H9 (cell line): ENCODE results near the gene ARHGAP29. TPM values are rescaled to one million over a fixed set of nuclear protein-coding genes. Genes with fewer than 3 reads are reported as not detected.

Experiments
- DNase-seq: peaks from one replicate; pipeline ENCODE4 v3.0.0-alpha.2; 2017
- H2AFZ ChIP-seq: one replicate; pipeline ENCODE4 v1.6.1; 2013; ENCODE audit warnings: mild to moderate bottlenecking, low read length, control low read depth, moderate library complexity
- H2AK5ac ChIP-seq: 2 replicates; pipeline ENCODE4 v1.6.1; 2013; ENCODE audit warnings: low read length, control low read depth, mixed read lengths; ENCODE audit not compliant: insufficient read length
- H2BK120ac ChIP-seq: one replicate; pipeline ENCODE4 v1.6.1; 2013; ENCODE audit warnings: low read depth, mild to moderate bottlenecking, low read length, control low read depth, inconsistent platforms; ENCODE audit not compliant: poor library complexity, severe bottlenecking
- H2BK12ac ChIP-seq: 2 replicates; pipeline ENCODE4 v1.6.1; 2013; ENCODE audit warnings: low read length, control low read depth, mixed read lengths, low read depth; ENCODE audit not compliant: insufficient read length
- H2BK15ac ChIP-seq: 2 replicates; pipeline ENCODE4 v1.6.1; 2013; ENCODE audit warnings: low read depth, low read length, control low read depth
- H2BK20ac ChIP-seq: one replicate; pipeline ENCODE4 v1.6.1; 2013; ENCODE audit warnings: low read depth, mild to moderate bottlenecking, low read length, control low read depth, inconsistent platforms; ENCODE audit not compliant: poor library complexity, severe bottlenecking
- H2BK5ac ChIP-seq: 2 replicates; pipeline ENCODE4 v1.6.1; 2013; ENCODE audit warnings: low read length, control low read depth, mixed read lengths; ENCODE audit not compliant: insufficient read length
- H3K14ac ChIP-seq: 2 replicates; pipeline ENCODE4 v1.6.1; 2013; ENCODE audit warnings: low read length, control low read depth; ENCODE audit not compliant: insufficient read depth
- H3K18ac ChIP-seq: 2 replicates; pipeline ENCODE4 v1.6.1; 2013; ENCODE audit warnings: low read depth, mild to moderate bottlenecking, mixed read lengths, low read length, control low read depth; ENCODE audit not compliant: insufficient read length
- H3K23ac ChIP-seq: 2 replicates; pipeline ENCODE4 v1.6.1; 2013; ENCODE audit warnings: low read length, control low read depth, mixed read lengths, low read depth; ENCODE audit not compliant: insufficient read length
- H3K23me2 ChIP-seq: 2 replicates; pipeline ENCODE4 v1.6.1; 2013; ENCODE audit warnings: low read depth, mild to moderate bottlenecking, mixed read lengths, low read length, control low read depth; ENCODE audit not compliant: insufficient read length, poor library complexity, severe bottlenecking
- H3K27ac ChIP-seq: 2 replicates; pipeline ENCODE4 v1.5.1; 2013; ENCODE audit warnings: low read length, control low read depth, mixed read lengths, low read depth; ENCODE audit not compliant: insufficient read length
- H3K27me3 ChIP-seq: 2 replicates; pipeline ENCODE4 v1.6.1; 2013; ENCODE audit warnings: low read length, control low read depth, inconsistent platforms; ENCODE audit not compliant: insufficient read depth
- H3K4ac ChIP-seq: 2 replicates; pipeline ENCODE4 v1.6.1; 2013; ENCODE audit warnings: low read depth, mild to moderate bottlenecking, control low read depth, inconsistent platforms, low read length, moderate library complexity
- H3K4me1 ChIP-seq: 2 replicates; pipeline ENCODE4 v1.6.1; 2013; ENCODE audit warnings: low read length, control low read depth, inconsistent platforms; ENCODE audit not compliant: insufficient read depth
- H3K4me2 ChIP-seq: 2 replicates; pipeline ENCODE4 v1.6.1; 2013; ENCODE audit warnings: low read length, control low read depth, mixed read lengths; ENCODE audit not compliant: insufficient read length, insufficient read depth
- H3K56ac ChIP-seq: 2 replicates; pipeline ENCODE4 v1.6.1; 2013; ENCODE audit warnings: low read depth, mild to moderate bottlenecking, mixed read lengths, low read length, control low read depth; ENCODE audit not compliant: insufficient read length
- H3K79me1 ChIP-seq: 2 replicates; pipeline ENCODE4 v1.6.1; 2013; ENCODE audit warnings: low read depth, mild to moderate bottlenecking, moderate library complexity, low read length, control low read depth, inconsistent platforms; ENCODE audit not compliant: insufficient read depth, poor library complexity, severe bottlenecking
- H3K79me2 ChIP-seq: 2 replicates; pipeline ENCODE4 v1.6.1; 2013; ENCODE audit warnings: low read length, control low read depth, inconsistent platforms; ENCODE audit not compliant: insufficient read depth
- H3K9ac ChIP-seq: 2 replicates; pipeline ENCODE4 v1.6.1; 2013; ENCODE audit warnings: low read length, control low read depth, mixed read lengths; ENCODE audit not compliant: insufficient read length; ENCODE audit errors: extremely low read depth
- H3K9me3 ChIP-seq: one replicate; pipeline ENCODE4 v1.6.1; 2013; ENCODE audit warnings: low read depth, low read length, inconsistent platforms; ENCODE audit not compliant: control insufficient read depth
- H3T11ph ChIP-seq: one replicate; pipeline ENCODE4 v1.6.1; 2013; ENCODE audit warnings: mild to moderate bottlenecking, low read length, control low read depth, inconsistent platforms
- H4K20me1 ChIP-seq: one replicate; pipeline ENCODE4 v1.6.1; 2013; ENCODE audit not compliant: control insufficient read depth, insufficient read length, insufficient read depth
- H4K5ac ChIP-seq: 2 replicates; pipeline ENCODE4 v1.6.1; 2013; ENCODE audit warnings: low read depth, mild to moderate bottlenecking, mixed read lengths, low read length, control low read depth; ENCODE audit not compliant: insufficient read length
- H4K8ac ChIP-seq: replicated peaks from 2 replicates; pipeline ENCODE4 v1.6.1; 2013; ENCODE audit warnings: low read length, control low read depth, mixed read lengths, low read depth; ENCODE audit not compliant: insufficient read length
- H4K91ac ChIP-seq: 2 replicates; pipeline ENCODE4 v1.6.1; 2013; ENCODE audit warnings: low read depth, mild to moderate bottlenecking, moderate library complexity, mixed read lengths, low read length, control low read depth; ENCODE audit not compliant: insufficient read length
- H3K27ac Mint-ChIP-seq, 3 experiments: 2 replicates in 2 of 3; 3 replicates in 1 of 3; pipeline ENCODE4 v1.8.0; 2020 to 2021; ENCODE audit warnings: mixed read lengths in 3 of 3, mild to moderate bottlenecking in 1 of 3, moderate library complexity in 1 of 3
- H3K27me3 Mint-ChIP-seq: 2 replicates; pipeline ENCODE4 v1.8.0; 2021; ENCODE audit warnings: low read depth, mild to moderate bottlenecking, moderate library complexity, mixed read lengths
- H3K36me3 Mint-ChIP-seq, 3 experiments: 2 replicates in 2 of 3; 3 replicates in 1 of 3; pipeline ENCODE4 v1.8.0; 2020 to 2021; ENCODE audit warnings: low read depth in 3 of 3, mixed read lengths in 3 of 3; ENCODE audit not compliant: insufficient read depth in 1 of 3
- H3K4me1 Mint-ChIP-seq, 2 experiments: 2 replicates each; pipeline ENCODE4 v1.8.0; 2020; ENCODE audit warnings: mixed read lengths in 2 of 2
- H3K4me3 Mint-ChIP-seq, 2 experiments: 2 replicates in 1 of 2; 3 replicates in 1 of 2; pipeline ENCODE4 v1.8.0; 2020 to 2021; ENCODE audit warnings: mild to moderate bottlenecking in 2 of 2, mixed read lengths in 2 of 2, moderate library complexity in 1 of 2
- H3K9me3 Mint-ChIP-seq, 2 experiments: 2 replicates in 1 of 2; 3 replicates in 1 of 2; pipeline ENCODE4 v1.8.0; 2020; ENCODE audit warnings: mild to moderate bottlenecking in 2 of 2, mixed read lengths in 2 of 2, moderate library complexity in 1 of 2
- CTCF ChIP-seq: fragments of 200-600 bp; sonication (generic); conservative IDR thresholded peaks from 3 replicates; pipeline ENCODE4 v1.8.0; 2021; ENCODE audit warnings: antibody characterized with exemption, mild to moderate bottlenecking
- WGBS: extraction: QIAGEN DNeasy Blood & Tissue Kit; methylation state at CpG from one replicate; pipeline ENCODE4 v1.1.7; 2013; ENCODE audit warnings: missing lambda C conversion rate, low lambda C conversion rate, mixed read lengths; ENCODE audit not compliant: insufficient read length; ENCODE audit errors: extremely low coverage; 5-methylcytosine and 5-hydroxymethylcytosine counted together
- total RNA-seq: library from RNA; stranded (reverse); gene quantifications from 2 replicates; pipeline ENCODE4 v1.2.1, GENCODE V29; 2021

Gene ARHGAP29
- total RNA-seq, 1 experiment from 2014 or later, result 1.3 TPM

DNA sequence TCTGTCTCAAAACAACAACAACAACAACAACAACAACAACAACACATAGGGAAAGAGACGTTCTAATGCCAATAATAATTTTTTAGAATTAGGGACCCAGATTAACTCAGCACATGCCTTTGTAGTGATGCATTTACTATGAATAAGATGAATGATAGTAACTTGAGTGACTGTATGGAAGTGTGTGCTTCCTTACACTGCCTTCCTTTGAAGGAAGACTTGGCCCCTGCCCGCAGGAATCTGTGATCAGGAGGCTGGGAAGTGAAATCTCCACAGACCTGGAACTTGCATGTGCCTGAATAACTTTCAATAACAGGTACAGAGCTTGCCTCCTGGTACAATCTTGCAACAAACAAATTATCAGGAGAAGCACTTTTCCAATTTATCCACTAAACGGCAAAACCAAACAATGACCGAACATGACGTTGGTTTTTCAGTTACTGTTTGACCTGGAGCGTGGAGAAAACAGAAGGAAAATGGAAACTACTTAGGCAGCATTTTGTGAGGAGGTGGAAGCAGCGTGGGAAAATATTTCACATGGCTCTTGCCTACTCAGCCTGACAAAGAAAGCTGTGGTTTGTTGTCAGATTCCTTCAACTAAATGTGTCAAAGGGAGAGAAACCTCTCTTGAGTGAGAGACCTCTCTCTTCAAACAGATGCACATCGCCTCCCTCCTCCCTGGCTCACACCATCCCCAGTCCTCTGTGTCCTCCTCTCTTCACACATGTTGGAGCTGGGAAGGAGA, 106.4 kb downstream of the ARHGAP29 start:
- Histone ChIP-seq H3K4me2 (no peak overlapping the region), H3K27me3 (no peaks in the 10 kb centered on the region), H4K20me1 (no peaks in the 10 kb centered on the region), H3K4ac (no peak overlapping the region), H2BK12ac (no peak overlapping the region), H3K4me1 (no peaks in the 10 kb centered on the region), H2BK20ac (no peak overlapping the region), H4K91ac (no peak overlapping the region), H3K14ac (no peak overlapping the region), H4K8ac (no peak overlapping the region), H2AK5ac (no peak overlapping the region), H2BK15ac (no peak overlapping the region), H3K79me1 (no peaks in the 10 kb centered on the region), H3K27ac (no peak overlapping the region), H3K23me2 (no peaks in the 10 kb centered on the region), H3K79me2 (no peaks in the 10 kb centered on the region), H3K18ac (no peak overlapping the region), H3T11ph (no peak overlapping the region), H3K9ac (no peak overlapping the region), H3K56ac (no peak overlapping the region), H4K5ac (no peak overlapping the region), H3K9me3 (peaks cover 4% of the 10 kb centered on the region), H2BK120ac (no peak overlapping the region), H2AFZ (no peak overlapping the region), H3K23ac (no peak overlapping the region), H2BK5ac (no peak overlapping the region)
- peaks cover 17 to 18% of the 10 kb centered on the region in 2 experiments for H3K9me3 Mint-ChIP-seq
- no peak overlapping the region for H3K4me3 Mint-ChIP-seq
- peak overlapping the region in 1 of 3 experiments; percentile 65; a peak in 1 of 7 replicates for H3K27ac Mint-ChIP-seq
- no peak for TF ChIP-seq CTCF
- H3K4me1 Mint-ChIP-seq, result peaks cover 4 to 10% of the 10 kb centered on the region in 2 experiments
- peaks cover 9 to 10% (median 9%) of the 10 kb centered on the region in 3 experiments for H3K36me3 Mint-ChIP-seq
- no peak for DNase-seq
- WGBS, result no CpG with 5 or more reads among the region's 8 CpGs
- H3K27me3 Mint-ChIP-seq, result peaks cover 13% of the 10 kb centered on the region
